Measurements from ENCODE around the gene CBLN4.

- TF ChIP-seq ZNF219 (CRISPR knock-in tag; IDR thresholded peaks at IDR 0.05; ENCODE audit: borderline replicate concordance) (no peak), RORB (CRISPR knock-in tag; IDR thresholded peaks at IDR 0.05) (no peak)
Observed at GRCh38 chr20:56018716-56019115, 13.4 kb upstream of the CBLN4 start.

All from WTC11 (cell line).